Uterus (tissue), 2 donors: ENCODE results near the gene LINS1.

Experiments
- CTCF ChIP-seq, 4 experiments: fragments of 200-600 bp in 2 of 4; fragments of 450-650 bp in 2 of 4; sonication (generic) in 2 of 4; IDR thresholded peaks; one replicate each; pipeline ENCODE4 v1.5.1; 2016 to 2019; ENCODE audit warnings: antibody characterized with exemption in 4 of 4, mild to moderate bottlenecking in 2 of 4, moderate library complexity in 1 of 4
- POLR2A ChIP-seq, 2 donors: fragments of 450-650 bp; IDR thresholded peaks; one replicate each; pipeline ENCODE4 v1.6.1; 2016; ENCODE audit warnings: antibody characterized with exemption in 2 of 2, mild to moderate bottlenecking in 1 of 2, moderate library complexity in 1 of 2

- no peak for TF ChIP-seq POLR2A (IDR thresholded peaks at IDR 0.05)
- TF ChIP-seq CTCF (IDR thresholded peaks at IDR 0.05), result no peak
Observed at GRCh38 chr15:100642950-100643338, 41.0 kb upstream of the LINS1 start.
